SHP77 treated with DMSO at 0.1 percent for 48 hours (cell line): Measurements from ENCODE around the gene RAB3GAP1.
"Not testable (repeated sequence)": the region's sequence is repeated elsewhere in the genome, so short reads cannot be mapped to it uniquely, and the experiment has no call there.

ENCODE experiments used
- DNase-seq: peaks from one replicate; lab custom pipeline; 2025; lab: John Stamatoyannopoulos, UW

RAB3GAP1 gene

GRCh38 chr2:135055182-135055786, 3.2 kb downstream of the RAB3GAP1 start:
- no peak for DNase-seq

DNA sequence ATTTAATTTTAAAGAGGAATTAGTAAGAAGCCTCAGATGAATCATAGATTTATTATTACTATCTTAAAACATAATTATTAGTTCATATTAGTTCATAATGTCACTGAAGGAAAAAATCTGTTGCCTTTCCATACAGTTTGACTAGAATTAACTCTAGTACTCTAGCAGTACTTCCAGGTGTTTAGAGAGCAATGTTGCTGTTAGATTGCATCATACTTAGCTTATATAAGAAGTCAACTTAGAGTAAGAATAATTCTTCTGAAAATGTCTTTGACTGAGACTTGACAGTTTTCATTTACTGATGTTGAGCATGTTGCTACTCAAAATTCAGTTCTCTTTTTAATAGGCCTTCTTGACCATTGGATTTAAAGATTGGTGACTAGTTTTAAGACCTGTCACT, 4.7 kb downstream of the RAB3GAP1 start:
- no peak for DNase-seq

DNA sequence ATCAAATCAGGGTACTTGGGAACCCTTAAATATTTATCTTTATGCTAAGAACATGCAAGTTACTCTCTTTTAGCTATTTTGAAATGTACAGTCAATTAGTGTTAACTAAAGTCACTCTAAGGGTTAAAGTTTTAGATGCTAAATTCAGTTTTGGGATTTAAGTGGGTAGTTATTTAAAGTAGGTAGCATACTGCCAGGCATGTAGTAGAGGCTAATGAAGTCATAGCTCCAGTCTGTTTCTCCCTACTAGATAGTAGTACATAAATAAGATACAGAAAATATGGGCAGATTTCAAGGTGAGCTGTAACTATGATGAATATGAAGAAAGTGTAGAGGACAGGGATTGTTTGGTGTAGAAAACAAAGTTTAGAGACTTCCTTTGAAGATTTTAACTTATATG, 7.5 kb downstream of the RAB3GAP1 start:
- no peak for DNase-seq

- no peak for DNase-seq
Measured at GRCh38 chr2:135063210-135063609, 11.1 kb downstream of the RAB3GAP1 start.

DNA sequence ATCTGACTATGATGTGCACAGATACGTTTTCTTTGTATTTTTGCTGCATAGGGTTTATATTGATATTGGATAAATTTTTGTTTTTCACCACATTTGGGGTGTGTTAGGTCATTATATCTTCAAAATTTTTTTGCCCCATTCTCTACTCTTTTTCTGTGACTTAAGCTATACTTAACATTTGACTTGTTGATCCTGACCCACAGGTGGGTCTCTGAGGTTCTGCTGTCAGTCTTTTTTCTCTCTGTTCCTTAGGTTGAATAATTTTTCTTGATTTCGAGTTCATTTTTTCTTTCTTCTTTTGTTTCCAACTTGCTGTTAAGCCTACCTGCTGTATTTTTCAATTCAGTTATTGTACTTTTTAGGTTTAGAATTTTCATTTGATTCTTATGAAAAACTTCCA, 12.1 kb downstream of the RAB3GAP1 start:
- DNase-seq, result no peak

DNA sequence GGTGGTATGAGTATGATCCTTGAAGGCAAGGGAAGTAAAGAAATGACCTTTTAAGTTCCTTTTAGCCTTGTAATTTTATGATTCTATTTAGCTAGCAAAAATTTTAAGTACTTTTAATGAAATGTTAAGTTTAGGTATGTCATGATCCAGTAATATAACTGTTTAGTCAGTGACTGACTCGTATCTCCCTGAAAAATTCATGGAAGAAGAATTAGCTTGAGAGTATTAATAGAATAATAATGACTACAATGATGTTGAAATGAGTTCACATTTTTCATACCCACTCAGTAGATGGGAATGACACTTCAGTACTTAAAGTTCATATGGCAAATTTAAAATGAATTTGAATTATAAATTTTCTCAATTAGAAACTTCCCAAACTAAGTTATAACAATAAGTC, 14.6 kb downstream of the RAB3GAP1 start:
- DNase-seq, result no peak

- DNase-seq, result no peak
Measured at GRCh38 chr2:135072125-135072997, 20.3 kb downstream of the RAB3GAP1 start.

GRCh38 chr2:135074216-135074615, 22.1 kb downstream of the RAB3GAP1 start:
- DNase-seq, result no peak

GRCh38 chr2:135076556-135076955, 24.5 kb downstream of the RAB3GAP1 start:
- no peak for DNase-seq

DNA sequence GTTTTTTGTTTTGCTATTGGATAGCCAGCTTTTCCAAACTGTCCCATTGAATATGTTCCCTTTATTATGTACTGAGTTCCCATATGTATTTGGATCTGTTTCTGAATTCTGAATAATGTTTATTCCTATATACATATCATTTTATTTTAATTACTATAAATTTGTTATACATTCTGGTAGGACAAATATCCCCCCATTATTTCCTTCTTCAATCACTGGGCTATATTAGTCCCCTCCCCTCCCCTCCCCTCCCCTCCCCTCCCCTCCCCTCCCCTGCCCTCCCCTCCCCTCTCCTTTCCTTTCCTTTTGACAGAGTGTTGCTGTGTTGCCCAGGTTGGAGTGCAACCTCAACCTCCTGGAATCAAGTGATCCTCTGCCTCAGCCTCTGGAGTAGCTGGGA, 26.3 kb downstream of the RAB3GAP1 start:
- no peak for DNase-seq

DNA sequence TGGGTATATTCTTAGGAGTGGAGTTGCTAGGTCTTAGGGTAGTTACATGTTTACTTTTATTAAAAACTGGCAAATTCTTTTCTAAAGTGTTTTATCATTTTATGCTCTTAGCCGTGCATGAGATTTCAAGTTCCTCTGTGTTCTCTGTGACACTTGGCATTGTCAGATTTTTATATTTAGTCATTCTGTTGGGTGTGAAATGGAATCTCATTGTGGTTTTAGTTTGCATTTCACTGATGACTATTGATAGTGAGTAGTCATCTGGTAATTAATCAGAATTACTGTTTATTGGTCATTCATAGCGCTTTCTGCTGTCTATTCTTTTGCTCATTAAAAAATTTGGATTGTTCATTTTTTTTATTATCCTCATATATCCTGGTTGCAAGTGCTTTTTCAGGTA, 34.1 kb downstream of the RAB3GAP1 start:
- DNase-seq, result no peak

DNA sequence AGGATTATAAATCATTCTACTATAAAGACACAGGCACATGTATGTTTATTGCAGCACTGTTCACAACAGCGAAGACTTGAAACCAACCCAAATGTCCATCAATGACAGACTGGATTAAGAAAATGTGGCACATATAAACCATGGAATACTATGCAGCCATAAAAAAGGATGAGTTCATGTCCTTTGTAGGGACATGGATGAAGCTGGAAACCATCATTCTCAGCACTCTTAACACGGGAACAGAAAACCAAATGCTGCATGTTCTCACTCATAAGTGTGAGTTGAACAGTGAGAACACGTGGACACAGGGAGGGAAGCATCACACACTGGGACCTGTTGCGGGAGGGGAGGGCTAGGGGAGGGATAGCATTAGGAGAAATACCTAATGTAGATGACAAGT, 37.5 kb downstream of the RAB3GAP1 start:
- not testable (repeated sequence) for DNase-seq

GRCh38 chr2:135091681-135092080, 39.6 kb downstream of the RAB3GAP1 start:
- no peak for DNase-seq

DNA sequence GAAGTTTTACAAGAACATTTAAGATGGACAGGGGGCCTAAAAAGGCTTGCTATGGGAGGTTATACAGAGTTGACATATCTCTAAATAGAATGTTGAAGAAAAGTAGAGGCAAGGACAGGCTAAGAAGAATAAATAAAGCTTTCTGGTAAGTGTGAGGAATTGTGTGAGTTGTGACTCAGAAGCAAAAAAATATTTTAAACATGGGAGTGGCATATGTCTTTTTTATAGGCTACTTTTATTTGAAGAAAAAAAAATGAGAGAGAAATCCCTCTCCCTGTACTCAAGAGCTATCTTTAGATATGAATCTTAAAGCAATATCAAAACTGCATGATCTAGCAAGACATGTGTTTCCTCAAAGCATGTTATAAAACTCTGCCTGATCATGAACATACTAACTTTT, 41.1 kb downstream of the RAB3GAP1 start:
- DNase-seq, result no peak

- no peak for DNase-seq
Measured at GRCh38 chr2:135093670-135094330, 41.7 kb downstream of the RAB3GAP1 start.

DNA sequence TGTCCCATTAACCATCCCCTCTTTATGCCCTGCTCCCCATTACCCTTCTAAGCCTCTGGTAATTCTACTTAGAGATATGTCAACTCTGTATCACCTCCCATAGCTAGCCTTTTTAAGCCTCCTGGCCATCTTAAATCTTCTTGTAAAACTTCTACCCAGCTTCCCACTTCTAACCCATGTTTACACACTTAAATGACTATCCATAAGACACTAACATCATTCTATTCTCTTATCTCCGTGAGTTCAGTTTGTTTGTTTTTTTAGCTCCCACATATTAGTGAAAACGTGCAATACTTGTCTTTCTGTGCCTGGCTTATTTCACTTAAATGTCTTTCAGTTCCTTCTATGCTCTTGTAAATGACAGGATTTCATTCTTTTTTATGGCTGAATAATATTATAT, 42.4 kb downstream of the RAB3GAP1 start:
- no peak for DNase-seq

DNA sequence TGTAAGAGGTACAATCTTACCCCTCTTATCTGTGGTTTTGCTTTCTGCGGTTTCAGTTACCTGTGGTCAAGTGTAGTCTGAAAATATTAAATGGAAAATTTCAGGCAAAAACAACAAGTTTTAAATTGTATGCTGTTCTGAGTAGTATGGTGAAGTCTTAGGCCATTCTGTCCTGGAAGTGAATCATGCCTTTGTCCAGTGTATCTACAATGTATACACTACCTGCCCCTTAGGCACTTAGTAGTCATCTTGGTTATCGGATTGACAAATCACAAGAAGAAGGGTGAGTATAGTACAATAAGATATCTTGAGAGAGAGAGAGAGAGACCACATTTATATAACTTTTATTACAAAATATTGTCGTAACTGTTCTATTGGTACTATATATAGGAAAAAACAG, 43.5 kb downstream of the RAB3GAP1 start:
- DNase-seq, result no peak

GRCh38 chr2:135096665-135097446, 44.8 kb downstream of the RAB3GAP1 start:
- DNase-seq, result no peak

GRCh38 chr2:135097532-135098231, 45.6 kb downstream of the RAB3GAP1 start:
- no peak for DNase-seq

DNA sequence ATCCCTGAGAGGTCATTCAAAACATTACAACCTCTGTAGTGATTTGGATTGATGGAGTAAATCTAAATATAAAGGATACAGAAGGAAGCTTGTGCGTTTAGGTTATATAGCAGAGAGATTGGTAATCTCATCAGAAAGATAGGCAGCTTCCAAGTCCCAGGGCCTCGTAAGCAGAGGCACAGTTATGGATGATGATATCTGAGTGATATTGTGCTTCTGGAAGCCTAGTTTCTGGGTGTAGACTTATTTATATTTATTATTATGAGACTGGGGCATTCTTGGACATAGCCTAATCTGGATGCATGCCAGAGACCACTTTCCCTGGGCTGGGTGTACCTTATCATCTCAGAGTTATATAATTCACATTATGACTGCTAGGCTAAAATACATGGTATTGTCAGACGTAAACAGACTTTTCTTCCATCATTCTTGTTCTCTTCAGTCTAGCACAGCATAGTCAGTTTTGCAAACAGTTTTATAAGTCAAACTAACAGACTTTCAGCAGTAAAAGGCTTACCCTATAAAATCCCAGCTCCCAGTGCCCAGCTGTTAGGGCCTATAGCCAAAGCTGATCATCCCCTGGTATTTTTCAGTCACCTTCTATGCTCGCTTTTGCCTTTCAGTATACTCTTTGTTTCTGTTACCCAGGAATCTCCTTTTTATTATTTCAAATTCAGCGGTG, 47.9 kb downstream of the RAB3GAP1 start:
- no peak for DNase-seq

GRCh38 chr2:135103843-135104242, 51.8 kb downstream of the RAB3GAP1 start:
- no peak for DNase-seq
